DND-41 (cell line): ENCODE measurements around the gene PAQR7.

ENCODE experiments used
- CTCF ChIP-seq: IDR thresholded peaks from 2 replicates; pipeline ENCODE4 v1.5.1; 2012; ENCODE audit warnings: borderline replicate concordance, low read length, moderate library complexity, mild to moderate bottlenecking; ENCODE audit not compliant: poor library complexity, severe bottlenecking; ENCODE audit errors: extremely low read depth
- EZH2 ChIP-seq: IDR thresholded peaks from 3 replicates; pipeline ENCODE4 v1.6.1; 2012; ENCODE audit warnings: borderline replicate concordance, low read depth, mild to moderate bottlenecking, moderate library complexity, low read length, inconsistent platforms; ENCODE audit not compliant: severe bottlenecking

- TF ChIP-seq CTCF (no peak), EZH2 (no peak)
Observed at GRCh38 chr1:25909040-25909439, 33.5 kb upstream of the PAQR7 start.
